ENCODE results near the gene ZKSCAN5. TPM values are rescaled to one million over a fixed set of nuclear protein-coding genes. Genes with fewer than 3 reads are reported as not detected.

Gene ZKSCAN5
- total RNA-seq, 2 donors from 2014 or later, result 5.6 to 6.6 TPM

DNA sequence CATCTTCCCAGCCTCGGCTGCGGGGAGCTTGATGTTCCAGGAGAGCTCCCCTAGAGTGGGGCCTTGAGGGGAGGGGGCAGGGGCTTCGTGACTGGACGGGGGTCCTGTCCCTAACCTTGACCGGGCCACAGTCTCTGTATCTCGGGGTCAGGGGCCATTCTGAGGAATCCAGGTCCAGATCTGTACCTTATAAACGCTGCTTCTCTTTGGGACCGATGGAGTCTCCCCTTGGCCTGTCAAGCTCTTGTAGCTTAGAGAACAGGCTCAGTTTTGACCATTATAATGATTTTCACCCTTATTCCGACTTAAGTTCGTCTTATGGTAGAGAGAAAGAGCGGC, 831 bp downstream of the ZKSCAN5 start:
- Histone ChIP-seq H3K36me3 (no peaks in the 10 kb centered on the region), H3K9ac (ENCODE audit: low read depth in 2 of 2, low read length in 2 of 2) (peak overlapping the region; percentile 52 to 80), H3K27ac (peak overlapping the region; percentile 83), H3K9me3 (no peaks in the 10 kb centered on the region), H3K4me3 (peak overlapping the region; percentile 81), H3K27me3 (no peaks in the 10 kb centered on the region), H3K4me1 (peaks cover 13% of the 10 kb centered on the region)
- TF ChIP-seq, protein P1, sequence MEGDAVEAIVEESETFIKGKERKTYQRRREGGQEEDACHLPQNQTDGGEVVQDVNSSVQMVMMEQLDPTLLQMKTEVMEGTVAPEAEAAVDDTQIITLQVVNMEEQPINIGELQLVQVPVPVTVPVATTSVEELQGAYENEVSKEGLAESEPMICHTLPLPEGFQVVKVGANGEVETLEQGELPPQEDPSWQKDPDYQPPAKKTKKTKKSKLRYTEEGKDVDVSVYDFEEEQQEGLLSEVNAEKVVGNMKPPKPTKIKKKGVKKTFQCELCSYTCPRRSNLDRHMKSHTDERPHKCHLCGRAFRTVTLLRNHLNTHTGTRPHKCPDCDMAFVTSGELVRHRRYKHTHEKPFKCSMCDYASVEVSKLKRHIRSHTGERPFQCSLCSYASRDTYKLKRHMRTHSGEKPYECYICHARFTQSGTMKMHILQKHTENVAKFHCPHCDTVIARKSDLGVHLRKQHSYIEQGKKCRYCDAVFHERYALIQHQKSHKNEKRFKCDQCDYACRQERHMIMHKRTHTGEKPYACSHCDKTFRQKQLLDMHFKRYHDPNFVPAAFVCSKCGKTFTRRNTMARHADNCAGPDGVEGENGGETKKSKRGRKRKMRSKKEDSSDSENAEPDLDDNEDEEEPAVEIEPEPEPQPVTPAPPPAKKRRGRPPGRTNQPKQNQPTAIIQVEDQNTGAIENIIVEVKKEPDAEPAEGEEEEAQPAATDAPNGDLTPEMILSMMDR (IDR thresholded peaks at IDR 0.05), result no peak
- intact Hi-C loops (cut with DNase I), result loop anchor here (10.0 kb wide), 1 partner anchor 50 kb away; the partner anchor contains the start of genes FAM200A and ZNF655
- DNase-seq, result no peak

DNA sequence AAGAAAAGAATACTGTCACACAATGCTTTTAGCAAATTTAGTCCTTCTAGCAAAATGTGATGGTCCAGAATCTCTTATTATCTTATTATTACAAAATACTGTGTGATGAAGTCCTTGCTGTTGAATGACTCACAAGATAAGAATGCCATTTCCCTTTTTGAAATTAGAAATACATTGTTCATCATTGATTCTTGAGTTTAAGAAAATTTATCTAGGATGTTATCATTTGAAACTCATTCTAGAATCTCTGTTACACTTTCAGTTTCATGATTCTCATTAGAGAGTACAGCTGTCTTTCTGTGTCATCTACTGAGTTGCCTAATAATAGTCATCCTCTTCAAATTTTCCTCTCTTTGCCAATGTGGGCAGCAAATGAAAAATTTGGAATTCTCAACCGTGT, 9.6 kb downstream of the ZKSCAN5 start:
- no peak overlapping the region for H3K27ac ChIP-seq
- TF ChIP-seq, protein P1 (IDR thresholded peaks at IDR 0.05), result no peak
- H3K4me1 ChIP-seq, result no peaks in the 10 kb centered on the region
- H3K4me3 ChIP-seq, result no peak overlapping the region
- intact Hi-C loops (cut with DNase I), result no loop called here
- H3K9me3 ChIP-seq, result no peaks in the 10 kb centered on the region
- no peak for DNase-seq
- no peaks in the 10 kb centered on the region for H3K27me3 ChIP-seq
- H3K36me3 ChIP-seq, result peaks cover 4% of the 10 kb centered on the region
- H3K9ac ChIP-seq (ENCODE audit: low read depth in 2 of 2, low read length in 2 of 2), result no peak overlapping the region

DNA sequence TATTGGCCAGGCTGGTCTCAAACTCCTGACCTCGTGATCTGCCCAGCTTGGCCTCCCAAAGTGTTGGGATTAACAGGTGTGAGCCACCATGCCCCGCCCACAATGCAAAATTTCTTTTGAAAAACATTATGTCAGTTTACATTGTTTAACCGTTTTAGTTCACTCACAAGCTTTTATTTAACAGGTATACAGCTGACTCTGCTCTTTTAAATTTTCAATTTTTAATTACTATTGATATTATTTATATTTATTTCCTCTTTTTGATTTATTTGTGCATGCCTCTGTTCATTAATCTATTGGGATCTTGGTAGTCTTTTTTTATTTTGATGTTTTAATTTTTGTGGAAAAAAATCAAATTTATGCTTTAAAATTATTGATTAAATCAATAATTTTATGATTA, 16.9 kb downstream of the ZKSCAN5 start:
- TF ChIP-seq, protein P1 (IDR thresholded peaks at IDR 0.05), result no peak
- Histone ChIP-seq H3K9me3 (no peaks in the 10 kb centered on the region), H3K36me3 (no peaks in the 10 kb centered on the region)

DNA sequence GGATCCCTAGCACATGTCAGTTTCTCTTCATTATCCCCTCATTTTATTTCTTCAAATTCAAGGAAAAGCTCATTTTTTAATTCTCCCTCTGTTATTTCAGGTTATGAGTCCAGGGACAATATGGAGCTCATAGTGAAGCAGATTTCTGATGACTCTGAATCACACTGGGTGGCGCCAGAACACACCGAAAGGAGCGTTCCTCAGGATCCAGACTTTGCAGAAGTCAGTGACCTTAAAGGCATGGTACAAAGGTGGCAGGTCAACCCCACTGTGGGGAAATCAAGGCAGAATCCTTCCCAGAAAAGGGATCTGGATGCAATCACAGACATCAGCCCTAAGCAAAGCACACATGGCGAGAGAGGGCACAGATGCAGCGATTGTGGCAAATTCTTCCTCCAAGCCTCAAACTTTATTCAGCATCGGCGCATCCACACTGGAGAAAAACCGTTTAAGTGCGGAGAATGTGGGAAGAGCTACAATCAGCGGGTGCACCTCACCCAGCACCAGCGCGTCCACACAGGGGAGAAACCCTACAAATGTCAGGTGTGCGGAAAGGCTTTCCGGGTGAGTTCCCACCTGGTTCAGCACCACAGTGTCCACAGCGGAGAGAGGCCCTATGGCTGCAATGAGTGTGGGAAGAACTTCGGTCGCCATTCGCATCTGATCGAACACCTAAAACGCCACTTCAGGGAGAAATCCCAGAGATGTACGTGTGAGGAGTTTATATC, 21.4 kb downstream of the ZKSCAN5 start:
- H3K9ac ChIP-seq (ENCODE audit: low read depth in 2 of 2, low read length in 2 of 2), result no peak overlapping the region
- no peak for DNase-seq
- H3K27ac ChIP-seq, result no peak overlapping the region
- H3K36me3 ChIP-seq, result peaks cover 3% of the 10 kb centered on the region
- TF ChIP-seq, protein P1 (IDR thresholded peaks at IDR 0.05), result no peak
- no peaks in the 10 kb centered on the region for H3K27me3 ChIP-seq
- no peak overlapping the region for H3K4me3 ChIP-seq
- intact Hi-C loops (cut with DNase I), result no loop called here
- H3K4me1 ChIP-seq, result no peaks in the 10 kb centered on the region
- H3K9me3 ChIP-seq, result peaks cover 3% of the 10 kb centered on the region

More for the DNA sequence above, 16.9 kb downstream of the ZKSCAN5 start:
- DNase-seq, result no peak
- Histone ChIP-seq H3K27me3 (no peaks in the 10 kb centered on the region), H3K9ac (ENCODE audit: low read depth in 2 of 2, low read length in 2 of 2) (no peak overlapping the region), H3K4me3 (no peak overlapping the region), H3K27ac (no peak overlapping the region), H3K4me1 (no peaks in the 10 kb centered on the region)
- intact Hi-C loops (cut with DNase I), result no loop called here

DNA sequence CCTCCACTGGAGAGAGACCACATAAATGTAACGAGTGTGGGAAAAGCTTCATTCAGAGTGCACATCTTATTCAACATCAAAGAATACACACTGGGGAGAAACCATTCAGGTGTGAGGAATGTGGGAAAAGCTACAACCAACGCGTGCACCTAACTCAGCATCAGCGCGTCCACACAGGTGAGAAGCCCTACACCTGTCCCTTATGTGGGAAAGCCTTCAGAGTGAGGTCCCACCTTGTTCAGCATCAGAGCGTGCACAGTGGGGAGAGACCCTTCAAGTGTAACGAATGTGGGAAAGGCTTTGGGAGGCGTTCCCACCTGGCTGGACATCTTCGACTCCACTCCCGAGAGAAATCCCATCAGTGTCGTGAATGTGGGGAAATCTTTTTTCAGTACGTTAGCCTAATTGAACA, 26.9 kb downstream of the ZKSCAN5 start:
- intact Hi-C loops (cut with DNase I), result loop anchor here (10.0 kb wide), 1 partner anchor 313 kb away; no protein-coding TSS in a partner anchor
- H3K9me3 ChIP-seq, result peaks cover 7% of the 10 kb centered on the region
- H3K27me3 ChIP-seq, result no peaks in the 10 kb centered on the region
- no peak overlapping the region for H3K9ac ChIP-seq (ENCODE audit: low read depth in 2 of 2, low read length in 2 of 2)
- H3K36me3 ChIP-seq, result peaks cover 15% of the 10 kb centered on the region
- TF ChIP-seq, protein P1 (IDR thresholded peaks at IDR 0.05), result no peak
- no peaks in the 10 kb centered on the region for H3K4me1 ChIP-seq
- no peak for DNase-seq
- H3K4me3 ChIP-seq, result no peak overlapping the region
- H3K27ac ChIP-seq, result no peak overlapping the region
